GM12878 (cell line): Measurements from ENCODE around the gene TBC1D30. TPM values are rescaled to one million over a fixed set of nuclear protein-coding genes. Genes with fewer than 3 reads are reported as not detected.

ENCODE experiments used
- ATAC-seq: fragments of 200-7000 bp; cut with Tn5 transposase; 3 replicates; pipeline ENCODE4 v1.9.1; 2020; ENCODE audit warnings: mild to moderate bottlenecking, moderate library complexity
- BruUV-seq: library from RNA; stranded (reverse); fragments of 400-500 nt; replicated peaks from 2 replicates; lab custom pipeline; 2021; lab: Mats Ljungman, UMichigan
- CTCF ChIA-PET: fragments of 300-600 bp; sonication (Branson Sonifier 250); formaldehyde crosslinking; extraction: SDS; loops from one replicate; lab custom pipeline; 2021; ENCODE audit warnings: inconsistent platforms; lab: Yijun Ruan, JAX
- POLR2A ChIA-PET: fragments of 350-600 bp; formaldehyde crosslinking; extraction: SDS; loops from one replicate; lab custom pipeline; 2021; ENCODE audit warnings: inconsistent platforms; lab: Charles Lee
- RAD21 ChIA-PET: fragments of 300-600 bp; sonication (Branson Sonifier 250); formaldehyde crosslinking; loops from one replicate; lab custom pipeline; 2023; ENCODE audit warnings: antibody characterized with exemption; ENCODE audit not compliant: unreplicated experiment; lab: Charles Lee
- SMC1A ChIA-PET: fragments of 300-600 bp; sonication (Branson Sonifier 250); formaldehyde crosslinking; loops from one replicate; lab custom pipeline; 2023; ENCODE audit not compliant: unreplicated experiment, uncharacterized antibody; lab: Charles Lee
- DNase-seq: peaks from one replicate; pipeline ENCODE4 v3.0.0-alpha.2; 2011; ENCODE audit warnings: low read depth, low spot score
- FAIRE-seq: peaks from 3 replicates; lab custom pipeline; 2011; peaks lifted over from hg19 to GRCh38; lab: Jason Lieb, UNC
- H2AFZ ChIP-seq: 2 replicates; pipeline ENCODE4 v1.6.0; 2011; ENCODE audit warnings: low read depth, low read length, control low read depth; ENCODE audit not compliant: control insufficient read depth
- H3K27ac ChIP-seq: 2 replicates; pipeline ENCODE4 v1.5.1; 2011; ENCODE audit warnings: control low read depth; ENCODE audit not compliant: control insufficient read depth, insufficient read depth
- H3K27me3 ChIP-seq, 2 experiments: replicated peaks in 1 of 2; 2 replicates each; pipeline versions ENCODE4 v1.6.0 to v1.6.1; 2011; ENCODE audit warnings: low read length in 1 of 2; ENCODE audit not compliant: control insufficient read depth in 2 of 2, insufficient read depth in 2 of 2
- H3K36me3 ChIP-seq, 2 experiments: 2 replicates each; pipeline ENCODE4 v1.5.1; 2011; ENCODE audit warnings: low read length in 1 of 2; ENCODE audit not compliant: control insufficient read depth in 2 of 2, insufficient read depth in 2 of 2
- H3K4me1 ChIP-seq: 2 replicates; pipeline ENCODE4 v1.6.1; 2011; ENCODE audit warnings: mild to moderate bottlenecking, low read length, moderate library complexity, mixed read lengths; ENCODE audit not compliant: control insufficient read depth, insufficient read depth
- H3K4me2 ChIP-seq: 2 replicates; pipeline ENCODE4 v1.6.0; 2011; ENCODE audit warnings: control low read depth; ENCODE audit not compliant: control insufficient read depth, insufficient read depth
- H3K4me3 ChIP-seq: fragments of 200-600 bp; sonication (generic); 2 replicates; pipeline ENCODE4 v1.5.1; 2016
- H3K79me2 ChIP-seq: 2 replicates; pipeline ENCODE4 v1.6.0; 2011; ENCODE audit warnings: low read length; ENCODE audit not compliant: control insufficient read depth, insufficient read depth
- H3K9ac ChIP-seq: 2 replicates; pipeline ENCODE4 v1.8.0; 2011; ENCODE audit warnings: low read length, control low read depth, mixed read lengths; ENCODE audit not compliant: control insufficient read depth, insufficient read depth
- H3K9me3 ChIP-seq: replicated peaks from 3 replicates; pipeline ENCODE4 v1.5.1; 2011; ENCODE audit warnings: mild to moderate bottlenecking, low read length; ENCODE audit not compliant: control insufficient read depth, insufficient read depth
- H4K20me1 ChIP-seq: 2 replicates; pipeline ENCODE4 v1.6.0; 2011; ENCODE audit not compliant: control insufficient read depth, insufficient read depth
- ATF2 ChIP-seq: IDR thresholded peaks from 2 replicates; pipeline ENCODE4 v1.6.1; 2012; ENCODE audit warnings: low read length, inconsistent platforms
- BRCA1 ChIP-seq: IDR thresholded peaks from 2 replicates; pipeline ENCODE4 v1.6.1; 2011; ENCODE audit warnings: low read depth, low read length, improper control_type of control experiment
- CBX5 ChIP-seq: sonication (generic); IDR thresholded peaks from 2 replicates; pipeline ENCODE4 v1.6.1; 2016; ENCODE audit warnings: low read depth, moderate library complexity, mild to moderate bottlenecking, inconsistent platforms
- CUX1 ChIP-seq: IDR thresholded peaks from 2 replicates; pipeline ENCODE4 v1.6.1; 2012; ENCODE audit warnings: improper control_type of control experiment, low read depth, low read length; ENCODE audit not compliant: insufficient replicate concordance
- FOXM1 ChIP-seq: IDR thresholded peaks from 2 replicates; pipeline ENCODE4 v1.6.1; 2012; ENCODE audit warnings: low read depth, mild to moderate bottlenecking, inconsistent platforms, low read length, moderate library complexity
- HDGF ChIP-seq: fragments of 450-650 bp; IDR thresholded peaks from 2 replicates; pipeline ENCODE4 v1.6.1; 2016; ENCODE audit warnings: antibody characterized with exemption
- IKZF2 ChIP-seq, 2 experiments: fragments of 450-650 bp; IDR thresholded peaks; 2 replicates each; pipeline ENCODE4 v1.6.1; 2017; ENCODE audit warnings: mild to moderate bottlenecking in 2 of 2, moderate library complexity in 2 of 2
- KAT2A ChIP-seq: conservative IDR thresholded peaks from 2 replicates; pipeline ENCODE4 v1.6.1; 2011; ENCODE audit warnings: low read depth, low read length; ENCODE audit not compliant: control insufficient read depth
- MEF2B ChIP-seq: fragments of 450-650 bp; IDR thresholded peaks from 2 replicates; pipeline ENCODE4 v1.6.1; 2018; ENCODE audit warnings: mild to moderate bottlenecking, moderate library complexity; ENCODE audit not compliant: partially characterized antibody, poor library complexity, severe bottlenecking
- RELB ChIP-seq: fragments of 450-650 bp; IDR thresholded peaks from 2 replicates; pipeline ENCODE4 v1.6.1; 2017; ENCODE audit warnings: low read depth, mild to moderate bottlenecking, moderate library complexity
- SPI1 ChIP-seq: IDR thresholded peaks from 2 replicates; pipeline ENCODE4 v1.6.1; 2011; ENCODE audit warnings: low read depth, mild to moderate bottlenecking, low read length, moderate library complexity, borderline replicate concordance; ENCODE audit not compliant: insufficient read depth
- TCF12 ChIP-seq: IDR thresholded peaks from 2 replicates; pipeline ENCODE4 v1.6.1; 2011; ENCODE audit warnings: low read depth, mild to moderate bottlenecking, low read length
- WRNIP1 ChIP-seq: IDR thresholded peaks from 2 replicates; pipeline ENCODE4 v1.6.1; 2011; ENCODE audit warnings: low read depth, low read length, improper control_type of control experiment, borderline replicate concordance
- ZNF274 ChIP-seq: IDR thresholded peaks from one replicate; pipeline ENCODE4 v1.8.0; 2011; ENCODE audit not compliant: insufficient read length, insufficient read depth
- WGBS: methylation state at CpG from one replicate; pipeline ENCODE4 v1.1.6; 2016; ENCODE audit warnings: low lambda C conversion rate; ENCODE audit not compliant: insufficient replicate concordance, insufficient coverage; ENCODE audit errors: missing lambda C conversion rate; 5-methylcytosine and 5-hydroxymethylcytosine counted together
- in situ Hi-C: fragments of 300-500 bp; cut with MboI; formaldehyde crosslinking; loops from 9 replicates; pipeline ENCODE4 v1.14.3; 2018; ENCODE audit warnings: mixed read lengths
- intact Hi-C: fragments of 100-400 bp; cut with micrococcal nuclease; formaldehyde crosslinking; loops from one replicate; pipeline ENCODE4 v1.14.2; 2022; ENCODE audit not compliant: unreplicated experiment
- polyA plus RNA-seq, 11 experiments: library from polyadenylated mRNA; depleted of rRNA in 4 of 11; unstranded in 6 of 11; stranded (reverse) in 5 of 11; fragments of >200 nt; fragmentation: Nextera tagmentation in 4 of 11; fragmentation: Illumina TruSeq in 1 of 11; extraction: Ambion mirVana in 4 of 11; extraction: Trizol in 1 of 11; gene quantifications; 1 replicate in 1 of 11; 2 replicates in 10 of 11; pipeline versions ENCODE4 v1.2.1 to v1.2.3, GENCODE V29; 2011 to 2016; ENCODE audit warnings: inconsistent platforms in 2 of 11, missing spikeins in 2 of 11, low read depth in 1 of 11
- total RNA-seq, 4 experiments: library from RNA; depleted of rRNA in 3 of 4; stranded (reverse); fragments of >200 nt in 3 of 4; fragmentation: Illumina TruSeq in 1 of 4; extraction: Trizol in 1 of 4; gene quantifications; 2 replicates each; pipeline versions ENCODE4 v1.2.1 to v1.2.3, GENCODE V29; 2013 to 2021

Gene TBC1D30
- total and polyA plus RNA-seq, 10 of the 15 experiments (the other 5 are each of a cell fraction or from before 2014, with no cell fraction given): 1.2 to 23.3 (median 11.1) TPM

- H3K4me2 ChIP-seq: peak overlapping the region; percentile 3; the same call in 1 of the 2 replicates
- no peak for FAIRE-seq
- no peak for TF ChIP-seq BRCA1
- TF ChIP-seq CBX5: 0 out of 2 replicates have a peak, but pooled peaks have one; percentile 15
- peak; percentile 58; the same call in 1 of the 2 replicates for TF ChIP-seq TCF12
- TF ChIP-seq FOXM1: peak; percentile 62; the same call in 1 of the 2 replicates
- no peak for TF ChIP-seq KAT2A
- no peak for TF ChIP-seq ZNF274
- TF ChIP-seq HDGF: no peak
- TF ChIP-seq RELB: peak; percentile 33; the same call in 1 of the 2 replicates
- TF ChIP-seq SPI1: no peak; the same call in 1 of the 2 replicates
- peak; percentile 19 for TF ChIP-seq CUX1
- peak; percentile 18 to 43; a peak in 1 of 4 replicates for TF ChIP-seq IKZF2 (IDR thresholded peaks at IDR 0.05)
- TF ChIP-seq ATF2: peak; percentile 87
- no peak for TF ChIP-seq MEF2B
- TF ChIP-seq WRNIP1: no peak
These were observed 23.8 kb upstream of the TBC1D30 start for GRCh38 chr12:64800640-64801039.

More at GRCh38 chr12:64800640-64801039, 23.8 kb upstream of the TBC1D30 start:
- Histone ChIP-seq H3K9me3 (no peaks in the 10 kb centered on the region), H3K36me3 (no peaks in the 10 kb centered on the region), H2AFZ (no peak overlapping the region), H3K27ac (peak overlapping the region; percentile 81), H3K9ac (no peak overlapping the region), H3K4me1 (peaks cover 19% of the 10 kb centered on the region), H3K79me2 (no peaks in the 10 kb centered on the region), H3K27me3 (no peaks in the 10 kb centered on the region), H4K20me1 (no peaks in the 10 kb centered on the region), H3K4me3 (no peak overlapping the region)
- WGBS: 24% methylated on average over 5 of the region's 5 CpGs
- CTCF ChIA-PET: interaction anchor here (0.7 to 9.1 kb wide), 16 partner anchors 11 to 432 kb away, joined by 3 to 192 read pairs (median 10); no protein-coding TSS in a partner anchor
- ATAC-seq (peak; percentile 74), DNase-seq (no peak)
- in situ Hi-C loops (loop anchor here (5.0 kb wide), 1 partner anchor 92 kb away; no protein-coding TSS in a partner anchor), intact Hi-C loops (loop anchor here (1.0 to 5.0 kb wide), 4 partner anchors 83 to 323 kb away; no protein-coding TSS in a partner anchor)
- no TSS peak for BruUV-seq
- POLR2A ChIA-PET: interaction anchor here (0.6 to 2.6 kb wide), 5 partner anchors 76 to 368 kb away, joined by 3 to 17 read pairs (median 4); partner anchors contain the start of gene LEMD3
- RAD21 ChIA-PET: interaction anchor here (0.6 to 4.6 kb wide), 17 partner anchors 15 to 433 kb away, joined by 3 to 73 read pairs (median 8); partner anchors contain the start of genes LEMD3 and WIF1
- SMC1A ChIA-PET: interaction anchor here (0.7 to 8.8 kb wide), 15 partner anchors 9 to 1105 kb away, joined by 3 to 130 read pairs (median 5); no protein-coding TSS in a partner anchor
